ENCODE measurements around the gene COL16A1. TPM values are rescaled to one million over a fixed set of nuclear protein-coding genes. Genes with fewer than 3 reads are reported as not detected.

The COL16A1 gene
- total and polyA plus RNA-seq, 2 of the 13 experiments (the other 11 are each of a cell fraction or from before 2014, with no cell fraction given), result 4.3 to 12.2 TPM

GRCh38 chr1:31659889-31660288 is 43.9 kb downstream of the COL16A1 start (continued):
- no peak for TF ChIP-seq ZNF407 (CRISPR knock-in tag; IDR thresholded peaks at IDR 0.05; ENCODE audit: not compliant biosample characterization)
- TF ChIP-seq KDM6A (CRISPR knock-in tag; IDR thresholded peaks at IDR 0.05; ENCODE audit: low read depth), result no peak
- no peak for TF ChIP-seq MAFK (conservative IDR thresholded peaks at IDR 0.05 in 1 of 2, IDR thresholded peaks at IDR 0.05 in 1 of 2; ENCODE audit: low read length in 2 of 2)
- TF ChIP-seq PRDM10 (CRISPR knock-in tag; IDR thresholded peaks at IDR 0.05; ENCODE audit: low read depth), result no peak
- TF ChIP-seq NCOA5 (CRISPR knock-in tag; IDR thresholded peaks at IDR 0.05), result no peak
- no peak for TF ChIP-seq ETV6 (CRISPR knock-in tag; conservative IDR thresholded peaks at IDR 0.05)
